DMS 273 treated with DMSO at 0.1 percent for 48 hours (cell line): Measurements from ENCODE around the gene PAEP.
"Not testable (repeated sequence)": the region's sequence is repeated elsewhere in the genome, so short reads cannot be mapped to it uniquely, and the experiment has no call there.

Experiments
- DNase-seq: peaks from one replicate; lab custom pipeline; 2025; lab: John Stamatoyannopoulos, UW

PAEP gene

GRCh38 chr9:135526089-135526729 is 35.3 kb upstream of the PAEP start:
- no peak for DNase-seq

GRCh38 chr9:135526730-135527571 is 34.6 kb upstream of the PAEP start:
- no peak for DNase-seq

GRCh38 chr9:135528842-135529435 is 32.6 kb upstream of the PAEP start:
- not testable (repeated sequence) for DNase-seq

- no peak for DNase-seq
These were observed 31.4 kb upstream of the PAEP start for GRCh38 chr9:135530146-135530545.

- no peak for DNase-seq
These were observed 30.5 kb upstream of the PAEP start for GRCh38 chr9:135531096-135531495.

- no peak for DNase-seq
These were observed 28.4 kb upstream of the PAEP start for GRCh38 chr9:135533113-135533512.

- DNase-seq = no peak
These were observed 27.9 kb upstream of the PAEP start for GRCh38 chr9:135533674-135534073.

GRCh38 chr9:135534192-135534711 is 27.3 kb upstream of the PAEP start:
- not testable (repeated sequence) for DNase-seq

GRCh38 chr9:135534826-135535225 is 26.7 kb upstream of the PAEP start:
- not testable (repeated sequence) for DNase-seq

- DNase-seq = not testable (repeated sequence)
These were observed 25.9 kb upstream of the PAEP start for GRCh38 chr9:135535631-135536030.

- DNase-seq = no peak
These were observed 25.3 kb upstream of the PAEP start for GRCh38 chr9:135536216-135536615.

GRCh38 chr9:135543262-135543894 is 18.2 kb upstream of the PAEP start:
- not testable (repeated sequence) for DNase-seq

- DNase-seq = no peak
These were observed 16.4 kb upstream of the PAEP start for GRCh38 chr9:135544981-135545635.

- DNase-seq = not testable (repeated sequence)
These were observed 15.8 kb upstream of the PAEP start, which contains the start of gene OBP2A for GRCh38 chr9:135545646-135546176. Gene OBP2A (plus strand): TSS chr9:135546126. CDS start chr9:135546181, 55 bp downstream.

GRCh38 chr9:135546792-135547617 is 14.6 kb upstream of the PAEP start:
- not testable (repeated sequence) for DNase-seq

- no peak for DNase-seq
These were observed 13.5 kb upstream of the PAEP start for GRCh38 chr9:135547756-135548736.

GRCh38 chr9:135549478-135550343 is 11.8 kb upstream of the PAEP start:
- not testable (repeated sequence) for DNase-seq

- no peak for DNase-seq
These were observed 11.1 kb upstream of the PAEP start for GRCh38 chr9:135550344-135550918.
